Measurements from ENCODE around the gene UQCRFS1.

DNA sequence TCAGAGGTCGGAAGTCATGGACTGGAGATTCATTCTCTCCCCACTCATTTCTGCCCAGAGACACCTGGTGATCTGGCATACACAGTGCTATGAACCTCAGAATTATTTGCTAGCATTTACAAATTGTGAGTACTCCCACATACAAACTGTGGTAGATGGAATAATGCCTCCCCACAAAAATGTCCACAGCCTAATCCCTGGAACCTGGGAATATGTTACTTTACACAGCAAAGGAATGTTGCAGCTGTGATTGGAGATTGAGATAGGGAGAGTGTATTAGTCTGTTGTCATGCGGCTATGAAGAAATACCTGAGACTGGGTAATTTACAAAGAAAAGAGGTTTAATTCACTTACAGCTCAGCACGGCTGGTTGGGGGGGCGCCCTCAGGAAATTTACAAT is 3.1 kb upstream of the UQCRFS1 start:
- TF ChIP-seq SUZ12 (IDR thresholded peaks at IDR 0.05; ENCODE audit: extremely low read depth, insufficient read depth, insufficient read length): no peak
- no peak for TF ChIP-seq ZNF274 (IDR thresholded peaks at IDR 0.05; ENCODE audit: low read depth, low read length)

Measured in NT2/D1 (cell line).